GDM1 (cell line): ENCODE data around the gene GSN.

Experiments used
- DNase-seq: peaks from one replicate; lab custom pipeline; 2025; lab: John Stamatoyannopoulos, UW

The GSN gene

GRCh38 chr9:121267689-121268597 lies at the start of gene GSN:
Gene GSN (plus strand): TSS chr9:121268162. CDS start chr9:121301972, 33,810 bp downstream.
- DNase-seq: peak; percentile 56

GRCh38 chr9:121218357-121219027 lies 49.5 kb upstream of the GSN start:
- no peak for DNase-seq

GRCh38 chr9:121219530-121219929 lies 48.4 kb upstream of the GSN start:
- no peak for DNase-seq

DNA sequence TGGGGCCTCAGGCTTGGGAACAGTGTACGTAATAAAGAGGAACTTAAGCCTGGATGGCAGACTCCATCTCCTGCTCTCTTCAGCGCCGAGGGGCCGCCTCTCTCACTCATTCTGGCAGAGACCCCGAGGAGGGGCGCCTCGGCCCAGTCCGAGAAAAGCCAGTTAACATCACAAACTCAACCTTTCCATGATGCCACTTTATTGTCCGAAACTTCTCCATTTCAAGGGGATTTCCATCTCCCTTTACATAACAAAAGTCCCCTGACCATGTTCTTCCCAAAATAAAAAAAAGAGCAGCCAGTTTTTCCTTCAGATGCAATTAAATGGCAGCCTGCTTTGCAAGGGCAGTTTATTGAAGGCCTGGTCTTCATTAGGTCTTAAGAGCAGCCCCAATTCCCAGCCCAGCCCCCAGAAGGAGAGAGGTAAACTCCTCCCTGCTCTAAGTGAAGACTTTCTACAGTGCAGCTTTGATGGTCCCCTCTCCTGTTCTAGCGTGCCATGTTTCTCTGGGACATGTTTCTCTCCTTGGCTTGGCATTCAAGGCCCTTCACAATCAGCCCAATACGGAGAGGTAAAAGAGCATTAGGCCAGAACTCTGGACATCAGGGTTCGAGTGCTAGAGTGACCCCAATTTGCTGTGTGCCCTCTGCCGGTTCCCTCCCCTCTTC lies 46.8 kb upstream of the GSN start:
- no peak for DNase-seq

- no peak for DNase-seq
Observed at GRCh38 chr9:121221664-121222055, 46.3 kb upstream of the GSN start.

DNA sequence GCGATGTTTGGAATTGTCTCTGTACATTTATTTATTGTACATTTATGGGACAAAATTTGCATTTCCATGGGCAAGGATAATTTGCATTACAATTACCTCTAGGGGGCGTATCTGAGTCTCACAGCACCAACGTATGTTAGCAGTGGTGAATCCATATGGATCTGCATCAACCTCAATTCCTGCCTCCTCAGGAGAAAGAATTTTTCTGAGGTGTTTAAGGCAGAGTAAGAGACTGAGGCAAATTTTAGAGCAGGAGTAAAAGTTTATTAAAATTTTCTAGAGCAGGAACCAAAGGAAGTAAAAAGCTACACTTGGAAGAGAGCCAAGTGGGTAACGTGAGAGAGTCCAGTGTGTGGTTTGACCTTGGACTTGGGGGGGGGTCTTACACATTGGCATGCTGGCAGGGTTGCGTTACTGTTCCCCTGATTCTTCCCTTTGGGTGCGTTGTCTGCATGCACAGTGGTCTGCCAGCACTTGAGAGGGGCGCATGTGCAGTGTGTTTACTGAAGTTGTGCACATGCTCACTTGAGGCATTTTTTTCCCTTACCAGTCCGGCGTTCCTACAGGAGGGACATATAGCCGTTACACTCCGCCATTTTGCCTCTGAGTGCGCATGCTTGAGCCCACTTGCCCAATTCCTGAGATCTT lies 45.3 kb upstream of the GSN start:
- DNase-seq: no peak

GRCh38 chr9:121225240-121225639 lies 42.7 kb upstream of the GSN start:
- no peak for DNase-seq

- no peak for DNase-seq
Observed at GRCh38 chr9:121226175-121226574, 41.8 kb upstream of the GSN start.

DNA sequence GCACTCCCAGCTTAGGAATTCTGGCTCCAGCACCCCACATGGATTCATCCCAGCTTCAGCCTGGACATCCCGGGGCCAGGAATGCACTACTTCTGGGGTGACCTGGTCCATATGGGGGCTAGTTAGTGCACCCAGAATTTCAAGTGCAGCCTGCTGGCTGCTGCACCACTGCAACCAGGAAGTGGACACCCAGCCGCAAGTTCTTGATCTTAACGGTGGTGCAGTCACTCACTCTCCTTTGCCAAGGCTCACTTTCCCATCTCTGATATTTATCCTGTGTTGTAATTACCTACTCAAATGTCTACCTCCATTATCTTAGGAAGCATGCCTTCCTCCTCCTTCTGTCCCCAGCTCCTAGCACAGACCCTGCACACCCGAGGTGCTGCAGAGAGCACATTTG lies 40.1 kb upstream of the GSN start:
- no peak for DNase-seq

- no peak for DNase-seq
Observed at GRCh38 chr9:121230256-121230655, 37.7 kb upstream of the GSN start.

DNA sequence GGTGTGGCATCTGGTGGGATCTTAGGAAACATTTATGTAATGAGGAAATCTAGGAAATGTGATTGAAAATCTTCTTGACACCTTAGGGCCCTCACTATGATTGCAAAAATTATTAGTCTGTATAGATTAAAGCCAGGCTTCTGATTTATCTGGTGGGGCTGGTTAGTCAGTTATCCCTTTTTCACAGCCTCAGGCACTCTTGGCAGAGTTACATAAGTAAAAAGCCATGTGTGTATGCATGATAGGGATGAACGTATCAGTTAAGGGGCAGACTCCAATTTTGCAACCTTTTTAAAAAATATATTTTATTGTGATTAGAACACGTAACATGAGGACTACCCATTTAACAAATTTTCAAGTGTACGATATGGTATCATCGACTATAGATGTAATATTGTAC lies 35.7 kb upstream of the GSN start:
- DNase-seq: no peak

DNA sequence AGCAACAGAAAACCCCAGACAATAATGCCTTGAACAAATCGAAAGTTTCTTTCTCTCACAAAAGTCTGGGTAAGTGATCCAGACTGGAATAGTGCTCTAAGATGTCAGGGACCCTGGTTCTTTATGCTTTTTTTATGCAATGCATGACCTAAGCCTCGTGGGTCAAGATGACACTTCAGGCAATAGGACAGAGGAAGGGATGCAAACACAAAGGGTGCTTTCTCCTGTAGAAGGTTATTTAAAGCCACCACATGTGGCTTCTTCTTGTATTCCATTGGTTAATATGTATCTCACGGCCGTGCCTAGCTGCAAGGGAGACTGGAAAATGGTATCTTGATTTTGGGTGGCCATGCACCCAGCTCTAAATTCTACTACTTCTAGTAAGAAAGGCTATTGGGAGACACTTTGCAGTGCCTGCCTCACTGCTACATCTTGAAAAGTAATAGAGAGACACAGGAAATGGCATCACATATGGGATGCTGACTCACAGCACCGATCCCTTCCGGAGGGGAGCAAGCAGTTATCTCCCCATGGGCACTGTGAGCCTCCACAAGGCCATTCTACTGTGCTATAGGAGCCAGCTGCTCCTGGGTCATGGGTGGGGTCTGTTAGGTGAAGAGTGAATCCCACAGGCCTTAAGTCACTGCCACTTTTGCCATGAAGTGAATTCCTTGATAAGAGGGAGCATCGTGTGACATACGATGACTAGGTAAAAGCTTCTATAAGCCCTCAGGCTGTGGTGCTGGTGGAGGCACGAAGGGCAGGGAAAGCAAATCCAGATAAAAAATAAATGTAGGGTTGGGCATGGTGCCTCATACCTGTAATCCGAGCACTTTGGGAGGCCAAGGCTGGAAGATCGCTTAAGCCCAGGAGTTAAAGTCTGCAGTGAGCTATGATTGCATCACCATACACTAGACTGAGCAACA lies 33.8 kb upstream of the GSN start:
- DNase-seq: no peak

GRCh38 chr9:121234832-121235161 lies 33.2 kb upstream of the GSN start:
- DNase-seq: no peak

- no peak for DNase-seq
Observed at GRCh38 chr9:121235512-121235911, 32.5 kb upstream of the GSN start.

GRCh38 chr9:121237916-121238315 lies 30.0 kb upstream of the GSN start:
- no peak for DNase-seq

- DNase-seq: no peak
Observed at GRCh38 chr9:121239071-121239470, 28.9 kb upstream of the GSN start.

DNA sequence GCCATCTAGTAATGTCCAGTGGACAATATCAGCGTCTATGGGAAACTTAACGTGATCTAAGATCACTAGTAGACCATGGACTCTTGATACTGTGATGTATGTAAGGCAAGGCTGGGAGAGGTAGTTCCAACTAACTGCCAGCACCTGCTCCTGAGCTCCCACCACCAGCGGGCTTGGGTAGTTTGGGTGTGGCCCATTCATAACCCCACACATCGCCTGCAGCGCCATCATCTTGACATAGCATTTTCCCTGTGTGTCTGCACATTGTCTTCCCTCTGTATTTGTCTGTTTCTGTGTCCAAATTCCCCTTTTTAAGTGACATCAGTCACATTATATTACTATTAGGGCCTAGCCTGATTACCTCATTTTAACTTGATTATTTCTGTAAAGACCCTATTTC lies 28.1 kb upstream of the GSN start:
- DNase-seq: no peak

DNA sequence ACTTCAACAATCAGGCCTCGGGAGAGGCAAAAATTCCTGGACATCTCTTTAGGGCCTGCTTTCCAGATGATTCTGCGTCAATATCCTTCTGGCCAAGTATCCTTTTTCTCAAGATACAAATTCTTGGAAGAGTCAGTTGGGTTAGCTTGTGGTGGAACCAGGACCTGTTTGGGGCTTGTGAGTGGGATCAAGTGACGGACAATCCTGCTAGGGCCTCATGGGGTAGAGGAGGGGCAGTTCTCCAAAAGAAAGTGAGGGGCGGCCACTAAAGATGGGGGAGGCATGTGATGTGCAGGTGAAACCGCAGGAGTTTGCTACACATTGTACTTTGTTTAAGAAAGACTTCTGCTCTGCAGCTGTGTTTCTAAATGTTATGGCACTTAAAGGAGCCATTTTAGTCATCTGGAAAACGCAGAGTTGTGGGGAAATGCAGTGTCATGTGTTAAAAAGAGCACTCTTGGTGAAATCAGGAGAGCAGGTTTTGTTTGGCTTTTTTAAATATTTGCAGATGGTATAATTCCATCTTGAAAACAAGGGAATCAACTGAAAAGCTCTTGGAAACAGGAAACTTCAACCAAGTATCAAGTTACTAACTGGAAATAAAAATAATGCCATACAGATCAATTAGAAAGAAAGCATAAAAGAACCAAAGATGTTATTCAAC lies 27.4 kb upstream of the GSN start:
- no peak for DNase-seq

- DNase-seq: no peak
Observed at GRCh38 chr9:121242219-121242958, 25.6 kb upstream of the GSN start.

DNA sequence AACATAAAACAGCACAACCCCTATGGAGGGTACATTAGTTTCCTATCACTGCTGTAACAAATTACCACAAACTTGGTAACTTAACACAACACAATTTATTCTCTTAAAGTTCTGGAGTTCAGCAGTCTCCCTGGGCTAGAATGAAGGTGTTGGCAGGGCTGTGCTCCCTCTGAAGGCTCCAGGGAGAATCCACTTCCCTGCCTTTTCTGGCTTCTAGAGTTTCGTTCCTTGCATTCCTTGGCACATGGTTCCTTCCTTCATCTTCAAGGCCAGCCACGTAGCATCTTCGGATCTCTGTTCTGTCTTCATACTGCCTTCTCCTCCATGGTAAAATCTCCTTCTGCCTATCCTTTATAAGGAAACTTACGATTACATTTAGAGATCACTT lies 25.0 kb upstream of the GSN start:
- no peak for DNase-seq
